Measurements from ENCODE around the gene FANCG.

The FANCG gene

DNA sequence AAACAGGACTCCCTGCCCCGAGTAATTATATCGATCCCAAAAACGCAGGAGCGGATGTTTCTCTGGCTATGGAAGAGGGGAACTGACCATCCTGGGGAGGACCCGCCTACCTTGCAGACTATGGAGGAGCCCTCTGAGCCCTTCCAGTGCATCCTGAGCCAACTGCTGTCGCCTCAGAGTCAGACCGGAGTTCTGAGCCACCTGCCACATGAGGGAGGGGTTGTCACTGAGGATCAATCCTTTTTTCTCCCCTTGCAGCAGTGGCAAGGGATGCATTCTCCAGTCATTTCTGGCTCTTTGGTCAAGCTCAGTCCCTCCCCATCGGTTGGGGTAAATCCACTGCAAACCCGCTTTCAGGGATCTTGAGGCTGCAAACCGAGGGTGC lies 709 bp downstream of the FANCG start:
- Mint-ChIP-seq H3K4me3 (peak overlapping the region; percentile 98), H3K4me1 (ENCODE audit: low read depth) (peaks cover 16% of the 10 kb centered on the region), H3K36me3 (no peaks in the 10 kb centered on the region), H3K9me3 (ENCODE audit: low read depth) (no peaks in the 10 kb centered on the region), H3K27ac (peak overlapping the region; percentile 97), H3K27me3 (no peaks in the 10 kb centered on the region)

DNA sequence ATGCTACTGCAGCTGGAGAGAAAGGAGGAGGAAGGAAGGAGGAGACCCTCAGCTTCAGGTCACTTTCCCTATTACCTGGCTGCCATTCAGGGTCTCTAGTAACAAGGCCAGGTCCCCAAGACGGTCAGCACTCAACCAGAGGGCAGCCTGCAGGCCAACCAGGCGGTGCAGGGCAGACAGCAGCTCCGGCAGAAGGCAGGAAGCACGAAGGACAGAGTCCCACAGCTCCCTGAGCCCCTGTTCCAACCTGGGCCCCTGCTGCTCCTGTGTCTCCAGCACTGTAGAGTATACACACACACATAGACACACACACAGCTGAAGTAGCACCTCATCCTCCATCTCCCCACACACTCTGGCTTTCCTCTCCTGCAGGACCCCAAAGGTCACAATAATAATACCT lies 1.7 kb downstream of the FANCG start:
- no peaks in the 10 kb centered on the region for H3K36me3 Mint-ChIP-seq
- H3K27ac Mint-ChIP-seq: no peak overlapping the region
- H3K4me3 Mint-ChIP-seq: peak overlapping the region; percentile 98
- H3K4me1 Mint-ChIP-seq (ENCODE audit: low read depth): peaks cover 22% of the 10 kb centered on the region
- H3K9me3 Mint-ChIP-seq (ENCODE audit: low read depth): no peaks in the 10 kb centered on the region
- no peaks in the 10 kb centered on the region for H3K27me3 Mint-ChIP-seq

GRCh38 chr9:35076848-35077247 lies 2.9 kb downstream of the FANCG start:
- H3K4me3 Mint-ChIP-seq: no peak overlapping the region
- no peaks in the 10 kb centered on the region for H3K36me3 Mint-ChIP-seq
- no peak overlapping the region for H3K27ac Mint-ChIP-seq
- H3K27me3 Mint-ChIP-seq: no peaks in the 10 kb centered on the region
- H3K4me1 Mint-ChIP-seq (ENCODE audit: low read depth): peaks cover 26% of the 10 kb centered on the region
- no peaks in the 10 kb centered on the region for H3K9me3 Mint-ChIP-seq (ENCODE audit: low read depth)

DNA sequence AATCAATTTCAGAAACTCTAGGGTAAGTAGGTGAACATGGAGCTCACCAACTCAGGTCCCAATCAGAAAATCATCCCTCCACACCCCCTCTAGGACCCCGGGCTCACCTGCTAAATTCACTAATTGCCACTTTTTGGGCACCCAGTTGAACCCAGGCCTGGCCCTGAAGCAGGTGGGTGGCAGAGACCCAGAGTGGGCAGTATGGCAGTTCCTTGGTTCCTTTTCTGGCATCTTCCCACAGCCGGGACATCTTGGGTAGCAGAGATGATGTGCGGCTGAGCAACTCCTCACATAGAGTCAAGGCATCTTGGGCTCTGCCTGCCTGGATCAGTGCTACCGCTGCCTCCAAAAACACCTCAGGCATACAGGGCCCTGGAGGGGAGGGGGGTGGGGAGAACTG lies 4.4 kb downstream of the FANCG start:
- no peak overlapping the region for H3K27ac Mint-ChIP-seq
- no peak overlapping the region for H3K4me3 Mint-ChIP-seq
- no peaks in the 10 kb centered on the region for H3K36me3 Mint-ChIP-seq
- peaks cover 33% of the 10 kb centered on the region for H3K4me1 Mint-ChIP-seq (ENCODE audit: low read depth)
- no peaks in the 10 kb centered on the region for H3K9me3 Mint-ChIP-seq (ENCODE audit: low read depth)
- H3K27me3 Mint-ChIP-seq: no peaks in the 10 kb centered on the region

- H3K27ac Mint-ChIP-seq: peak overlapping the region; percentile 34
- H3K9me3 Mint-ChIP-seq (ENCODE audit: low read depth): no peaks in the 10 kb centered on the region
- H3K4me3 Mint-ChIP-seq: no peak overlapping the region
- no peaks in the 10 kb centered on the region for H3K36me3 Mint-ChIP-seq
- H3K4me1 Mint-ChIP-seq (ENCODE audit: low read depth): peaks cover 34% of the 10 kb centered on the region
- H3K27me3 Mint-ChIP-seq: no peaks in the 10 kb centered on the region
Measured at GRCh38 chr9:35074791-35075190, 5.0 kb downstream of the FANCG start.

DNA sequence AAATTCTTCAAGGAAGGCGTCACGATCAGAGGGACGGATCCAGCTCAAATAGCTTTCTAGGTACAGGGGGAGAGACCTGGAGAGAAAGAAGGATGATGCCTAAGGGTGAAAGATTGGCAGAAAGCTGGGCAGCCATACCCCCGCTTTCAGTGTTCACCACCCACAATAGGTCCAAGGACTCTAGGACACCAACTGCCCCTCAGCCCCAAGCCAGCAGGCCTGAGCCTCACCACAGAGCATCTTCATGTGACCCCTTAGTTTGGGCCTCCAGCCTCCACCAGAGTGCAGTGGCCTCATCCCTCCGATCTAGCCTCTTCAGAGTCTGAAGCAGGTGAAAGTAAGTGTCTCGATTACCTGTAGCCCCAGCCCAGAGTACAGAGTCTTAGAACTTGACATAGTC lies 5.6 kb downstream of the FANCG start:
- Mint-ChIP-seq H3K4me1 (ENCODE audit: low read depth) (peaks cover 39% of the 10 kb centered on the region), H3K36me3 (no peaks in the 10 kb centered on the region), H3K27ac (no peak overlapping the region), H3K9me3 (ENCODE audit: low read depth) (no peaks in the 10 kb centered on the region), H3K4me3 (no peak overlapping the region), H3K27me3 (no peaks in the 10 kb centered on the region)

DNA sequence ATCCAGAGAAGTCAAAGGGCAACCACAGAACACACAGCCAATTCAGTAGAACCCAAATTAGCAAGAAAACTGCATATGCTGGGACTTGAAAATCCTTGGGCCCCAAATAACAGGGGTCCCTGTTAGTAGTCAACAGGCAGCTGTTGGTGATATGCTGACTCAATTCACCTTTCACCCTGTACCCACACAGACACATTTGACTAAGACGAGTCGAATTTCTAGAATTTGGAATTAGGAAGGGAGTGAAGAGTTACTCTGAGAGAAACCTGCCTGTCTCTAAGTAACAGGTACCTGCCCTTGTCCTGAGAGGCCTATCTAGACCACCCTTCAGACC lies 6.5 kb downstream of the FANCG start:
- Mint-ChIP-seq H3K9me3 (ENCODE audit: low read depth) (no peaks in the 10 kb centered on the region), H3K36me3 (peaks cover 4% of the 10 kb centered on the region), H3K27me3 (no peaks in the 10 kb centered on the region), H3K27ac (peak overlapping the region; percentile 94), H3K4me3 (peak overlapping the region; percentile 88), H3K4me1 (ENCODE audit: low read depth) (peaks cover 40% of the 10 kb centered on the region)

DNA sequence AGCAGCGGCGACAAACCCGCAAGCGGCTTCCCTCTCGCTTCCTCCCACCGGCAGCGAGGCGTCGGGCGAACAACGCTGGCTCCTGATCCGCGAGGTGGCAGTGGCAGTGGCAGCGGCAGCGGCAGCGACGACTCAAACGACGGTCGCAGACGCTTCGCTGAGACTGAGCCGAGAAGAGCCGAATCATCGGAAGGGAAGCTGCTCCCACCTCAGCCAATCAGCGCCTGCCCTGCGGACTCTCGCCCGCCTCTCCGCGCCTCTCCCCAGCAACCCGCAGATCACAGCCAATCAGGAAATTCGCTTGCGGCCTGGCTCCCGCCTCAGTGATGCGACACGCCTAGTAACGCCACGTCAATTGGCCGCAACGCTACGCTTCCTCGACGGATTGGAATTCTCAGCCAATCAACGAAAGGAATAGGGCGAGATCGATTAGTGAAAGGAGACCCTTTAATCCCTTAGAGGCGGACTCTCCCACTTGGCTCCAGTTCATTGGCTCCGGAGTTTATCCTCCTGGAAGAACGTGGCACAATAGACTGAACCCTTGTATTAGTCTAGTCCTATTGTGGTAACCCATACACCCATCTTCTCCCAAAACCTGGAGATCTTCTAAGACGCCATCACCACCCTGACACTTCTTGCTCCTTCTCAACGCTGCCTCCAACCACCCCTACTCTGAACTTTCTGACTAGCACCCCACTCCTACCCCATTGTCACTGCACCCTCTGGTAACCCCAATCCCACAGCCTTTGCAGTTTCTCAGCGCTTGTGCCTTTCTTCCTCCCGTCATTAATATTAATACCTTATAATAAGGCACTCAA lies 7.1 kb downstream of the FANCG start, which contains the start of gene VCP:
Gene VCP, minus strand, starts transcription at position 165 of the 818 bp plus-strand sequence. CDS start 272 bp downstream, outside the sequence.
- Mint-ChIP-seq H3K36me3 (peaks cover 8% of the 10 kb centered on the region), H3K4me3 (peak within 1 kb of the TSS; percentile 95), H3K27me3 (no peaks in the 10 kb centered on the region), H3K9me3 (ENCODE audit: low read depth) (no peaks in the 10 kb centered on the region), H3K27ac (peak within 1 kb of the TSS; percentile 95), H3K4me1 (ENCODE audit: low read depth) (peaks cover 43% of the 10 kb centered on the region)

GRCh38 chr9:35071814-35072460 lies 7.8 kb downstream of the FANCG start:
- H3K36me3 Mint-ChIP-seq: peaks cover 12% of the 10 kb centered on the region

DNA sequence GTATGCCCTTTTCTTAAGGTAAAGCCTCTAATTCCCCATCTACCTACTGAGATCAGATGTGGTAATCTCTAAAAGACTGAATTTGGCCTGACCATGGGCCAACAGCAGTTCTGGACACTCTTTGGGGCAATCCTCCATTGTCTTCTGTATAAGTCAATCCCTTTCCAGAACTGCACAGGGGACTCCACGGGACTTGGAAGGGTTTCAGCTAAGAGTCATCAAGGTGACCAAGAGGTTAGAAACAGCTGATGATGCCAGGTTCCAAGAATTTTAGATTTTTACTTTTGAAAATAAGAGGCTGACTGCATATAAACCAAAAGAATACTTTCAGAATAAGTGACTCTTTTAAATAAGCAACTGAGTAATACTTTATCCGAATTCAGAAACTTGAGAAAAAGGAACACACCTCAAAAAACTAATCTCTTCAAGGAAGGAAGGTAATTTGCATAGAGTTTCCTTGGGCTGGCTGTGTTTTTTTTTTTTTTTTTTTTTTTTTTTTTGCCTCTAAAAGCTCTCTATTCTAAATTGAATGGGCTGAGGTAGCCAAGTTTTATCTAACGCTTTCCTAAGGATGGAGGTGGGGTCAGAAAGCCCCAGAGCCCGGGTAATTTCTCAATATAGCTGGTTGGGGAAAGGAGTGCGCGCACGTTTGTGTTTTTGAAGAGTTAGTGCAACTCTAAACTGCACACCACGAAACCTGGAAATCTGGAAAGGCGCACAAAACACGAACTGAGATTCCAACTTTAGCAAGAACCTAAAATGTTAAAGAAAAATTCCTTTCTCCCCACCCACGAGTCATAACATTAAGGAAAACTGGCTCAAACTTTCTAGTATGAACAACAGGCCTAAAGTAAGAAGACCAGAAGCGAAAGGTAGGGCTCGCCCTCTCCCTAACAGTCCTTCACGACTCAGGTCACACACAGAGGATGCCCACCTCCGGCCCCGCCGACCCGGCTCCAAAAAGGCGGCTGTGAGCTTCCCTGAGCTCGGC lies 8.6 kb downstream of the FANCG start:
- H3K27ac Mint-ChIP-seq: peak overlapping the region; percentile 95
- H3K4me1 Mint-ChIP-seq (ENCODE audit: low read depth): peaks cover 53% of the 10 kb centered on the region
- peak overlapping the region; percentile 95 for H3K4me3 Mint-ChIP-seq
- H3K36me3 Mint-ChIP-seq: peaks cover 17% of the 10 kb centered on the region
- H3K27me3 Mint-ChIP-seq: no peaks in the 10 kb centered on the region
- H3K9me3 Mint-ChIP-seq (ENCODE audit: low read depth): no peaks in the 10 kb centered on the region

More at GRCh38 chr9:35071814-35072460, 7.8 kb downstream of the FANCG start:
- no peaks in the 10 kb centered on the region for H3K9me3 Mint-ChIP-seq (ENCODE audit: low read depth)
- peak overlapping the region; percentile 95 for H3K27ac Mint-ChIP-seq
- peak overlapping the region; percentile 95 for H3K4me3 Mint-ChIP-seq
- no peaks in the 10 kb centered on the region for H3K27me3 Mint-ChIP-seq
- H3K4me1 Mint-ChIP-seq (ENCODE audit: low read depth): peaks cover 50% of the 10 kb centered on the region

DNA sequence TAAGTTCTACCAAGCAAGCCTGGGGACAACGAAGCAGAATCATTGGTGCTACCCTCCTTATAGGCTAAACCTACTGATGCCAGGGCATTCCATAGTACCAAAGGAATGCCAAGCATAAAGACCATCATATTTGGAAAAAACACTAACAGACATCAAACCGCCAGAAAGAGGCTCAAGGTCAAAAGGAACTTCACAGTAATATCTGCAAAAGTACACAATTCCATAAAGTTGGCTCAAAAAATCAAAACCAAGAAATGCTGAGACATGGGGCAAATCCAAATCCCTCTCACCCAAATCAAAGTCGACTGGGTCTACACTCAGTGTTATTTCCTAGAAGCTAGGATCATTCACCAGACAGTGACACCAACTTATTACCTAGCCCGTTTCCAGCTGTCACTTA lies 10.7 kb downstream of the FANCG start:
- no peaks in the 10 kb centered on the region for H3K9me3 Mint-ChIP-seq (ENCODE audit: low read depth)
- H3K4me1 Mint-ChIP-seq (ENCODE audit: low read depth): peaks cover 53% of the 10 kb centered on the region
- H3K4me3 Mint-ChIP-seq: peak overlapping the region; percentile 95
- peaks cover 17% of the 10 kb centered on the region for H3K36me3 Mint-ChIP-seq
- peak overlapping the region; percentile 81 for H3K27ac Mint-ChIP-seq
- no peaks in the 10 kb centered on the region for H3K27me3 Mint-ChIP-seq

GRCh38 chr9:35067056-35067455 lies 12.7 kb downstream of the FANCG start:
- Mint-ChIP-seq H3K27ac (peak overlapping the region; percentile 71), H3K9me3 (ENCODE audit: low read depth) (no peaks in the 10 kb centered on the region), H3K27me3 (no peaks in the 10 kb centered on the region), H3K4me1 (ENCODE audit: low read depth) (peaks cover 44% of the 10 kb centered on the region), H3K4me3 (no peak overlapping the region), H3K36me3 (peaks cover 21% of the 10 kb centered on the region)

DNA sequence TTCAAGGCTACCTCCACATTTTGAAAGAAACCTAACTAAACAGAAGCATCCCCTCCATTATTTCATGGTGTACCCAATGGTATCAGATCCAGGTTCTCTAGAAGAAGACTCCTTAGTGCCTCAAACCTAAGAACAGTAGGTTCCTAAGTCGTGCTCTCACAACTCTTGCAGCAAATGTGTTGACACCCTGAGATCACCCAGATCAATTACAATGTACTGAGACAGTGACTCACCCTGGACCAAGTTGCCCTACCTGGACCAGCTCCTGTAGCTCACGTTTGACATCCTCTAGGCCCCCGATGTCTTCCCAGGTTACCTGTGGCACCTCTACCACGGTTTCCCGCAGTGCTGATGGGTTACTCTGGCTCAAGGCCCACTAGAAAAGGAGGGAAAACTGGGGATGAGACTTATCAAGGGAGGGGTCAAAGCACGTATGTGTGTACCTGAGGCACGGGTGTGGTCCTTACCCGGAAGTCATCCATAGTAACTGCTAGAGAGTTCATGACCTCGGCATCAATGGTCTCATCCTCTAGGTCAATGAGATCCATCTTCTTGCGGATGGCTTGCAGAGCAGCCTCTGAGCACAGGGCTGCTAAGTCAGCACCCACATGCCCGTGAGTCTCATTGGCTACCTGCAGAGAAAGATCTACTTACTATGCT lies 19.1 kb downstream of the FANCG start:
- H3K9me3 Mint-ChIP-seq (ENCODE audit: low read depth): no peaks in the 10 kb centered on the region

DNA sequence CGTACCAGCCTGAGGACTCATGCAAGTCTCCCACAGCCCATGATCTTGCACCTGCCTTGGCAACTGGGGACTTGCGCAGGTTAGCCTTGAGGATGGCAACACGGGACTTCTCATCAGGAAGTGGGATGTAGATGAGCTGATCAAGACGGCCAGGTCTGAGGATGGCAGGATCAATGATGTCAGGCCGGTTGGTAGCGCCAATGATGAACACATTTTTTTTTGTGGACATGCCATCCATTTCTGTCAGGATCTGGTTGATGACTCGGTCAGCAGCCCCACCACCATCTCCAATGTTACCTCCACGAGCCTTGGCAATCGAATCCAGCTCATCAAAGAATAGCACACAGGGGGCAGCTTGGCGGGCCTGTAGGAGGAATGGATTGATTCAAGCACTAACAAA lies 20.3 kb downstream of the FANCG start:
- H3K4me1 Mint-ChIP-seq (ENCODE audit: low read depth): peaks cover 2% of the 10 kb centered on the region
- no peak overlapping the region for H3K27ac Mint-ChIP-seq
- peaks cover 25% of the 10 kb centered on the region for H3K36me3 Mint-ChIP-seq
- H3K4me3 Mint-ChIP-seq: no peak overlapping the region
- no peaks in the 10 kb centered on the region for H3K9me3 Mint-ChIP-seq (ENCODE audit: low read depth)
- H3K27me3 Mint-ChIP-seq: no peaks in the 10 kb centered on the region

More for the DNA sequence above, 19.1 kb downstream of the FANCG start:
- no peak overlapping the region for H3K4me3 Mint-ChIP-seq
- no peaks in the 10 kb centered on the region for H3K27me3 Mint-ChIP-seq
- peaks cover 16% of the 10 kb centered on the region for H3K36me3 Mint-ChIP-seq
- no peak overlapping the region for H3K27ac Mint-ChIP-seq
- peaks cover 2% of the 10 kb centered on the region for H3K4me1 Mint-ChIP-seq (ENCODE audit: low read depth)
